HUES48 (cell line): ENCODE measurements around the gene CA6.
"Not testable (repeated sequence)": the region's sequence is repeated elsewhere in the genome, so short reads cannot be mapped to it uniquely, and the experiment has no call there.

Source experiments
- H3K27ac ChIP-seq: one replicate; pipeline ENCODE4 v1.7.0; 2013; ENCODE audit warnings: low read depth, low read length, inconsistent platforms
- H3K27me3 ChIP-seq: 2 replicates; pipeline ENCODE4 v1.6.1; 2013; ENCODE audit warnings: mild to moderate bottlenecking, low read length; ENCODE audit not compliant: control insufficient read depth, insufficient read depth
- H3K36me3 ChIP-seq: 2 replicates; pipeline ENCODE4 v1.6.1; 2013; ENCODE audit warnings: low read length; ENCODE audit not compliant: control insufficient read depth, insufficient read depth
- H3K4me1 ChIP-seq: 2 replicates; pipeline ENCODE4 v1.6.1; 2013; ENCODE audit warnings: mild to moderate bottlenecking, low read length; ENCODE audit not compliant: control insufficient read depth, insufficient read depth
- H3K4me3 ChIP-seq: 2 replicates; pipeline ENCODE4 v1.5.1; 2013; ENCODE audit warnings: mild to moderate bottlenecking, low read depth, low read length
- H3K9ac ChIP-seq: 2 replicates; pipeline ENCODE4 v1.6.1; 2013; ENCODE audit warnings: mild to moderate bottlenecking, low read depth, low read length, moderate library complexity
- H3K9me3 ChIP-seq: 2 replicates; pipeline ENCODE4 v1.6.1; 2013; ENCODE audit warnings: low read length; ENCODE audit not compliant: control insufficient read depth, insufficient read depth

CA6 gene

GRCh38 chr1:8950309-8950708 is 4.6 kb downstream of the CA6 start:
- H3K9ac ChIP-seq: no peak overlapping the region
- H3K27ac ChIP-seq: no peak overlapping the region
- no peaks in the 10 kb centered on the region for H3K4me1 ChIP-seq
- no peaks in the 10 kb centered on the region for H3K36me3 ChIP-seq
- no peaks in the 10 kb centered on the region for H3K27me3 ChIP-seq
- no peaks in the 10 kb centered on the region for H3K9me3 ChIP-seq
- no peak overlapping the region for H3K4me3 ChIP-seq

- Histone ChIP-seq H3K27ac (no peak overlapping the region), H3K4me1 (no peaks in the 10 kb centered on the region), H3K9me3 (no peaks in the 10 kb centered on the region), H3K4me3 (no peak overlapping the region), H3K36me3 (no peaks in the 10 kb centered on the region), H3K27me3 (no peaks in the 10 kb centered on the region), H3K9ac (no peak overlapping the region)
These were observed 5.6 kb downstream of the CA6 start for GRCh38 chr1:8951231-8951630.

GRCh38 chr1:8955406-8955805 is 9.7 kb downstream of the CA6 start:
- H3K4me3 ChIP-seq: no peak overlapping the region
- H3K27me3 ChIP-seq: no peaks in the 10 kb centered on the region
- H3K36me3 ChIP-seq: no peaks in the 10 kb centered on the region
- H3K9me3 ChIP-seq: no peaks in the 10 kb centered on the region
- H3K27ac ChIP-seq: no peak overlapping the region
- no peak overlapping the region for H3K9ac ChIP-seq
- no peaks in the 10 kb centered on the region for H3K4me1 ChIP-seq

- Histone ChIP-seq H3K4me3 (no peak overlapping the region), H3K27ac (no peak overlapping the region)
These were observed 11.0 kb downstream of the CA6 start for GRCh38 chr1:8956461-8957349.

GRCh38 chr1:8962812-8963530 is 17.3 kb downstream of the CA6 start:
- H3K27ac ChIP-seq: no peak overlapping the region
- H3K4me3 ChIP-seq: no peak overlapping the region
- H3K9ac ChIP-seq: no peak overlapping the region
- no peaks in the 10 kb centered on the region for H3K27me3 ChIP-seq
- H3K9me3 ChIP-seq: no peaks in the 10 kb centered on the region
- no peaks in the 10 kb centered on the region for H3K4me1 ChIP-seq
- H3K36me3 ChIP-seq: no peaks in the 10 kb centered on the region

More at GRCh38 chr1:8956461-8957349, 11.0 kb downstream of the CA6 start:
- no peaks in the 10 kb centered on the region for H3K9me3 ChIP-seq
- H3K9ac ChIP-seq: no peak overlapping the region
- no peaks in the 10 kb centered on the region for H3K27me3 ChIP-seq
- H3K36me3 ChIP-seq: no peaks in the 10 kb centered on the region
- no peaks in the 10 kb centered on the region for H3K4me1 ChIP-seq

- Histone ChIP-seq H3K36me3 (no peaks in the 10 kb centered on the region), H3K4me1 (no peaks in the 10 kb centered on the region)
These were observed 18.3 kb downstream of the CA6 start for GRCh38 chr1:8963963-8964362.

GRCh38 chr1:8965121-8965820 is 19.6 kb downstream of the CA6 start:
- Histone ChIP-seq H3K27me3 (no peaks in the 10 kb centered on the region), H3K4me3 (no peak overlapping the region), H3K36me3 (no peaks in the 10 kb centered on the region), H3K9me3 (no peaks in the 10 kb centered on the region), H3K4me1 (no peaks in the 10 kb centered on the region), H3K27ac (no peak overlapping the region), H3K9ac (no peak overlapping the region)

More at GRCh38 chr1:8963963-8964362, 18.3 kb downstream of the CA6 start:
- Histone ChIP-seq H3K4me3 (no peak overlapping the region), H3K9me3 (no peaks in the 10 kb centered on the region), H3K27ac (no peak overlapping the region), H3K9ac (no peak overlapping the region), H3K27me3 (no peaks in the 10 kb centered on the region)

- Histone ChIP-seq H3K4me3 (no peak overlapping the region), H3K27me3 (no peaks in the 10 kb centered on the region), H3K9me3 (no peaks in the 10 kb centered on the region), H3K9ac (no peak overlapping the region), H3K4me1 (no peaks in the 10 kb centered on the region), H3K27ac (no peak overlapping the region), H3K36me3 (no peaks in the 10 kb centered on the region)
These were observed 20.9 kb downstream of the CA6 start for GRCh38 chr1:8966606-8967005.

- not testable (repeated sequence) for H3K4me1 ChIP-seq, H3K4me3 ChIP-seq, H3K36me3 ChIP-seq, H3K9ac ChIP-seq, H3K27ac ChIP-seq, H3K27me3 ChIP-seq, H3K9me3 ChIP-seq
These were observed 23.2 kb downstream of the CA6 start for GRCh38 chr1:8968902-8969301.

GRCh38 chr1:8969937-8970336 is 24.3 kb downstream of the CA6 start:
- H3K27ac ChIP-seq: no peak overlapping the region

More at GRCh38 chr1:8969937-8970336, 24.3 kb downstream of the CA6 start:
- Histone ChIP-seq H3K9me3 (no peaks in the 10 kb centered on the region), H3K4me3 (no peak overlapping the region), H3K27me3 (no peaks in the 10 kb centered on the region), H3K4me1 (no peaks in the 10 kb centered on the region), H3K36me3 (no peaks in the 10 kb centered on the region), H3K9ac (no peak overlapping the region)
